Fibroblast of lung (primary cell): ENCODE results near the gene HIVEP3. TPM values are rescaled to one million over a fixed set of nuclear protein-coding genes. Genes with fewer than 3 reads are reported as not detected.
A peak's percentile ranks its signal among the peaks of the same experiment; 100 is the strongest.

Source experiments
- DNase-seq, 2 donors: peaks; one replicate each; pipeline versions ENCODE4 v3.0.0 to v3.0.0-alpha.2; 2010; ENCODE audit warnings: low read depth in 2 of 2
- H2AFZ ChIP-seq: 2 replicates; pipeline ENCODE4 v1.5.1; 2012; ENCODE audit warnings: low read length, control low read depth, inconsistent platforms
- H3K27ac ChIP-seq: 2 replicates; pipeline ENCODE4 v1.5.1; 2011; ENCODE audit warnings: low read length, control low read depth; ENCODE audit not compliant: insufficient read depth
- H3K27me3 ChIP-seq: 2 replicates; pipeline ENCODE4 v1.5.1; 2011; ENCODE audit warnings: mild to moderate bottlenecking, low read length; ENCODE audit not compliant: control insufficient read depth, insufficient read depth
- H3K36me3 ChIP-seq: 2 replicates; pipeline ENCODE4 v1.5.1; 2011; ENCODE audit warnings: low read length; ENCODE audit not compliant: control insufficient read depth, insufficient read depth
- H3K4me1 ChIP-seq: 2 replicates; pipeline ENCODE4 v1.5.1; 2011; ENCODE audit warnings: low read length; ENCODE audit not compliant: control insufficient read depth, insufficient read depth; ENCODE audit errors: extremely low read depth
- H3K4me2 ChIP-seq: 2 replicates; pipeline ENCODE4 v1.5.1; 2011; ENCODE audit warnings: low read length, control low read depth; ENCODE audit not compliant: insufficient read depth; ENCODE audit errors: extremely low read depth
- H3K4me3 ChIP-seq, 4 experiments: fragments of 200-600 bp in 1 of 4; sonication (generic) in 1 of 4; replicated peaks in 1 of 4; 2 replicates each; pipeline ENCODE4 v1.5.1; 2011 to 2016; ENCODE audit warnings: low read length in 4 of 4, low read depth in 3 of 4, mild to moderate bottlenecking in 3 of 4, control low read depth in 2 of 4, inconsistent platforms in 1 of 4, mixed read lengths in 1 of 4; ENCODE audit not compliant: insufficient read depth in 1 of 4; ENCODE audit errors: control extremely low read depth in 1 of 4
- H3K79me2 ChIP-seq: 2 replicates; pipeline ENCODE4 v1.5.1; 2012; ENCODE audit warnings: mild to moderate bottlenecking, low read length, inconsistent platforms; ENCODE audit not compliant: control insufficient read depth, insufficient read depth
- H3K9ac ChIP-seq: 2 replicates; pipeline ENCODE4 v1.5.1; 2011; ENCODE audit warnings: mild to moderate bottlenecking, low read length, control low read depth; ENCODE audit not compliant: insufficient read depth
- H3K9me3 ChIP-seq: 2 replicates; pipeline ENCODE4 v1.5.1; 2012; ENCODE audit warnings: low read depth, low read length; ENCODE audit not compliant: control insufficient read depth, insufficient read depth
- H4K20me1 ChIP-seq: 2 replicates; pipeline ENCODE4 v1.5.1; 2011; ENCODE audit warnings: low read length; ENCODE audit not compliant: control insufficient read depth, insufficient read depth; ENCODE audit errors: extremely low read depth
- CTCF ChIP-seq, 2 donors: IDR thresholded peaks in 1 of 2; conservative IDR thresholded peaks in 1 of 2; 1 replicate in 1 of 2; 2 replicates in 1 of 2; pipeline ENCODE4 v1.5.1; 2011 to 2012; ENCODE audit warnings: low read length in 2 of 2, control low read depth in 1 of 2, inconsistent platforms in 1 of 2, low read depth in 1 of 2, mild to moderate bottlenecking in 1 of 2
- EZH2 ChIP-seq: IDR thresholded peaks from 2 replicates; pipeline ENCODE4 v1.5.1; 2012; ENCODE audit warnings: low read length, control low read depth, mild to moderate bottlenecking; ENCODE audit errors: missing control alignments
- polyA plus RNA-seq, 2 donors: library from polyadenylated mRNA; depleted of rRNA in 1 of 2; stranded (reverse) in 1 of 2; unstranded in 1 of 2; fragments of >200 nt; gene quantifications; 2 replicates each; pipeline ENCODE4 v1.2.1, GENCODE V29; 2011 to 2012; ENCODE audit warnings: missing spikeins in 1 of 2
- total RNA-seq: library from RNA; depleted of rRNA; stranded (reverse); fragments of >200 nt; gene quantifications from 2 replicates; pipeline ENCODE4 v1.2.1, GENCODE V29; 2014

The HIVEP3 gene
- total and polyA plus RNA-seq, 2 donors (not counting 1 experiment from before 2014, with no cell fraction given), result 0.83 to 3.2 TPM

DNA sequence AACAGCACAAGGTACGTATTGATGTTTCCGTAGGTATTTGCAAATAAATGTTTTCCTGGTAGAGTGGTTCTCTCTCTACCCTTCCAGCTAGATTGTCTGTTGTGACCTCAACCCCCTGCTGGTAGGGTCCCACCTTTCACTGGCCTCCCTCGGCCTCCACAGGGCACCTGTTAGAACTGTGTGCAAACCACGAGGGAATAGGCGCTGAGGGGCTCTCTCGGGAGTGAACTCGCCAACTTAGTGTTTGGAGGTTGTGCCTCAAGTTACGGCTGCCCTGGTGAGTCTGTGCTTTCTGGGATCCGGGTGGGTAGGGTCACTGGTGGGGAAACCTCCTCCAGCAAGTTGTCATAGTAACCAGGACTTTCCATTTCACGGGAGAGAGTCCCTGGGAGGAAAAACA, 229.6 kb downstream of the HIVEP3 start:
- TF ChIP-seq CTCF (conservative IDR thresholded peaks at IDR 0.05 in 1 of 2, IDR thresholded peaks at IDR 0.05 in 1 of 2; ENCODE audit: low read depth in 1 of 2, low read length in 2 of 2) (no peak), EZH2 (no peak)
- Histone ChIP-seq H3K79me2 (no peaks in the 10 kb centered on the region), H3K27me3 (no peaks in the 10 kb centered on the region), H2AFZ (no peak overlapping the region), H3K9ac (no peak overlapping the region), H3K4me2 (no peak overlapping the region), H4K20me1 (no peaks in the 10 kb centered on the region), H3K27ac (no peak overlapping the region), H3K4me1 (peaks cover 2% of the 10 kb centered on the region), H3K9me3 (no peaks in the 10 kb centered on the region), H3K4me3 (no peak overlapping the region), H3K36me3 (no peaks in the 10 kb centered on the region)
- no peak for DNase-seq

- no peaks in the 10 kb centered on the region for H3K27me3 ChIP-seq
- H2AFZ ChIP-seq, result no peak overlapping the region
- peaks cover 7% of the 10 kb centered on the region for H3K4me1 ChIP-seq
- H3K9me3 ChIP-seq, result no peaks in the 10 kb centered on the region
- H3K27ac ChIP-seq, result no peak overlapping the region
- H3K79me2 ChIP-seq, result no peaks in the 10 kb centered on the region
- no peak overlapping the region for H3K9ac ChIP-seq
- no peaks in the 10 kb centered on the region for H4K20me1 ChIP-seq
- TF ChIP-seq CTCF (conservative IDR thresholded peaks at IDR 0.05 in 1 of 2, IDR thresholded peaks at IDR 0.05 in 1 of 2; ENCODE audit: low read depth in 1 of 2, low read length in 2 of 2), result no peak
- DNase-seq, result no peak
- H3K4me2 ChIP-seq, result no peak overlapping the region
- H3K36me3 ChIP-seq, result no peaks in the 10 kb centered on the region
- no peak overlapping the region for H3K4me3 ChIP-seq
Observed at GRCh38 chr1:41687007-41687406, 231.7 kb downstream of the HIVEP3 start.

DNA sequence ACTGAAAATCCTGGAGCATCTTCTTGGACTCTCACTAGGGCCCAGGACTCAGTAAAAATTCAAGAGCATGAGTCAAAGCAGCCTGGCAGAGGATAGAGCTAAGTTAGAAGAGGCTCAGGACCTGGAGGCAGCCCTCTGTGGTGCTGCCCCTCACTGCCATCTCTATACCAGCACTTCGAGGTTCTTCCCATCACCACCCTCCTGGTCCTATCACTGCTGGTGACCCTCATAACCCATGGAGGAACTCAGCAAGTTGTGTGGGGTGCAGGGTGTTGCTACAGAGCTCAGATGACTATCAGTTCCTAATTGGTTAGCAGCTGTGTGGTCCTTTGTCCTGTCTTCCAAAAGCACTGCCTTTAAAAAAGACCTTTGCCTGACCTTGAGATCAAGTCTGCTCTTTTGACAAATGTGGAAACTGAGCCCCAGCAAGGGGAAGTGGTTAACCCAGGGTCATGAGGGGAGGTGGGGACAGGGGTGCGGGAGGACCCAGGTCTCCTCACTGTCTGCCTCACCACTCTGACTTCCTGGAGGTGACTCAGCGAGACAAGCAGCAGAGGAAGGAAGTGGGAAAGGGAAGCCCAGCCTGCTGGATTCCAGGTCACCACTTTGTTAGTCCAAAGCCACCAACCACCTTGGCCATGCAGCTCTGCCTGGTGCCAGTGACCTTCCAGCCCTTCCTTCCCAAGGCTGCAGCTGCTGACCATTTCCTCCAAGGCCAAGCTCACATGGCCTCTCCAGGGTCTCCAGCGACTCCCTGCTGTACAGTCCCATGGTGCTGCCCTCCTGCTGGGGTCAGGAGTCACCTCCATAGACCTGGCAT, 234.8 kb downstream of the HIVEP3 start:
- Histone ChIP-seq H2AFZ (no peak overlapping the region), H3K36me3 (no peaks in the 10 kb centered on the region)

More for the DNA sequence above, 234.8 kb downstream of the HIVEP3 start:
- no peak overlapping the region for H3K9ac ChIP-seq
- H3K27ac ChIP-seq, result no peak overlapping the region
- H3K4me3 ChIP-seq, result no peak overlapping the region
- TF ChIP-seq CTCF (conservative IDR thresholded peaks at IDR 0.05 in 1 of 2, IDR thresholded peaks at IDR 0.05 in 1 of 2; ENCODE audit: low read depth in 1 of 2, low read length in 2 of 2), result no peak
- TF ChIP-seq EZH2, result no peak
- no peaks in the 10 kb centered on the region for H3K9me3 ChIP-seq
- peaks cover 10% of the 10 kb centered on the region for H3K4me1 ChIP-seq
- H3K79me2 ChIP-seq, result no peaks in the 10 kb centered on the region
- peak in 1 of 2 donors; percentile 46 for DNase-seq
- H3K4me2 ChIP-seq, result no peak overlapping the region
- no peaks in the 10 kb centered on the region for H4K20me1 ChIP-seq
- H3K27me3 ChIP-seq, result no peaks in the 10 kb centered on the region
